HCT116 (cell line): Measurements from ENCODE around the gene TMPRSS11A. TPM values are rescaled to one million over a fixed set of nuclear protein-coding genes. Genes with fewer than 3 reads are reported as not detected.
A peak's percentile ranks its signal among the peaks of the same experiment; 100 is the strongest.

Experiments
- ATAC-seq: fragments of 200-7000 bp; cut with Tn5 transposase; 2 replicates; pipeline ENCODE4 v1.9.1; 2020; ENCODE audit warnings: mild to moderate bottlenecking, moderate library complexity
- BruUV-seq: library from RNA; stranded (reverse); fragments of 400-500 nt; replicated peaks from 2 replicates; lab custom pipeline; 2021; lab: Mats Ljungman, UMichigan
- CTCF ChIA-PET: fragments of 300-600 bp; sonication (Branson Sonifier 250); formaldehyde crosslinking; loops from one replicate; lab custom pipeline; 2021; ENCODE audit warnings: antibody characterized with exemption; lab: Charles Lee
- POLR2A ChIA-PET: fragments of 300-600, 350-600 bp; sonication (Branson Sonifier 250); formaldehyde crosslinking; loops from one replicate; lab custom pipeline; 2021; ENCODE audit warnings: antibody characterized with exemption; lab: Charles Lee
- RAD21 ChIA-PET, 2 experiments: fragments of 300-600 bp; sonication (Branson Sonifier 250); formaldehyde crosslinking; loops; one replicate each; lab custom pipeline; 2023; ENCODE audit warnings: low total read pairs in 2 of 2; ENCODE audit not compliant: uncharacterized antibody in 2 of 2, unreplicated experiment in 2 of 2, low non-redundant PET in 1 of 2; lab: Charles Lee
- DNase-seq: peaks from one replicate; pipeline ENCODE4 v3.0.0-alpha.2; 2010; ENCODE audit warnings: low read depth, low spot score
- H2AFZ ChIP-seq: fragments of 200-600 bp; shearing (Covaris generic), sonication (generic); 2 replicates; pipeline ENCODE4 v1.6.1; 2017; ENCODE audit warnings: low read depth, mixed run types, mixed read lengths, antibody characterized with exemption, low read length; ENCODE audit not compliant: poor library complexity, severe bottlenecking
- H3K27ac ChIP-seq: 2 replicates; pipeline ENCODE4 v1.5.1; 2012; ENCODE audit warnings: low read depth, low read length
- H3K27me3 ChIP-seq: fragments of 200-600 bp; sonication (generic); 2 replicates; pipeline ENCODE4 v1.6.1; 2016; ENCODE audit warnings: mixed run types, low read length, mixed read lengths; ENCODE audit not compliant: insufficient read depth
- H3K36me3 ChIP-seq, 2 experiments: fragments of 200-500 bp in 1 of 2; fragments of 200-600 bp in 1 of 2; sonication (Bioruptor generic) in 1 of 2; sonication (generic) in 1 of 2; 2 replicates each; pipeline versions ENCODE4 v1.5.1 to v1.6.1; 2014 to 2016; ENCODE audit warnings: low read length in 2 of 2, inconsistent platforms in 1 of 2, mixed read lengths in 1 of 2, mixed run types in 1 of 2; ENCODE audit not compliant: insufficient read depth in 2 of 2, control insufficient read depth in 1 of 2
- H3K4me1 ChIP-seq, 2 experiments: fragments of 200-600 bp in 1 of 2; sonication (generic) in 1 of 2; 2 replicates each; pipeline versions ENCODE4 v1.5.1 to v1.6.1; 2012 to 2017; ENCODE audit warnings: low read length in 2 of 2, inconsistent platforms in 1 of 2, mild to moderate bottlenecking in 1 of 2, mixed read lengths in 1 of 2, mixed run types in 1 of 2, moderate library complexity in 1 of 2; ENCODE audit not compliant: insufficient read depth in 2 of 2, control insufficient read depth in 1 of 2
- H3K4me2 ChIP-seq: fragments of 200-600 bp; sonication (generic); 2 replicates; pipeline ENCODE4 v1.6.1; 2017; ENCODE audit warnings: mixed run types, low read length, mixed read lengths
- H3K4me3 ChIP-seq, 2 experiments: fragments of 200-600 bp in 1 of 2; sonication (generic) in 1 of 2; replicated peaks in 1 of 2; 2 replicates each; pipeline ENCODE4 v1.5.1; 2011 to 2016; ENCODE audit warnings: low read length in 2 of 2, control low read depth in 1 of 2, low read depth in 1 of 2, mild to moderate bottlenecking in 1 of 2, mixed read lengths in 1 of 2, mixed run types in 1 of 2
- H3K79me2 ChIP-seq: fragments of 200-600 bp; sonication (generic); 2 replicates; pipeline ENCODE4 v1.6.1; 2017; ENCODE audit warnings: mild to moderate bottlenecking, mixed run types, low read length, moderate library complexity, mixed read lengths; ENCODE audit not compliant: insufficient read depth
- H3K9ac ChIP-seq: fragments of 200-600 bp; sonication (generic); 2 replicates; pipeline ENCODE4 v1.6.1; 2016; ENCODE audit warnings: low read length, mixed read lengths
- H3K9me2 ChIP-seq: fragments of 200-600 bp; sonication (generic), shearing (Covaris generic); 2 replicates; pipeline ENCODE4 v1.6.1; 2017; ENCODE audit warnings: mixed run types, mild to moderate bottlenecking, moderate library complexity; ENCODE audit not compliant: insufficient read depth
- H3K9me3 ChIP-seq, 2 experiments: fragments of 200-500 bp in 1 of 2; fragments of 200-600 bp in 1 of 2; sonication (Bioruptor generic) in 1 of 2; sonication (generic) in 1 of 2; 2 replicates each; pipeline ENCODE4 v1.6.1; 2014 to 2017; ENCODE audit warnings: low read length in 2 of 2, mixed read lengths in 2 of 2, inconsistent platforms in 1 of 2, low read depth in 1 of 2, mild to moderate bottlenecking in 1 of 2, mixed run types in 1 of 2, moderate library complexity in 1 of 2; ENCODE audit not compliant: control insufficient read depth in 1 of 2, insufficient read depth in 1 of 2
- H4K20me1 ChIP-seq: fragments of 200-600 bp; sonication (generic), shearing (Covaris generic); 2 replicates; pipeline ENCODE4 v1.6.1; 2017; ENCODE audit warnings: mixed run types, mild to moderate bottlenecking, moderate library complexity; ENCODE audit not compliant: insufficient read depth
- ATF3 ChIP-seq: IDR thresholded peaks from 2 replicates; pipeline ENCODE4 v1.6.1; 2012
- CBX3 ChIP-seq: IDR thresholded peaks from 2 replicates; pipeline ENCODE4 v1.6.1; 2012; ENCODE audit warnings: low read depth
- CEBPB ChIP-seq: IDR thresholded peaks from 2 replicates; pipeline ENCODE4 v1.6.1; 2012; ENCODE audit warnings: low read depth
- CTCF ChIP-seq, 3 experiments: fragments of 200-600 bp in 1 of 3; sonication (generic) in 1 of 3; IDR thresholded peaks in 2 of 3; conservative IDR thresholded peaks in 1 of 3; 2 replicates each; pipeline ENCODE4 v1.5.1; 2012 to 2017; ENCODE audit warnings: low read depth in 2 of 3, low read length in 2 of 3, antibody characterized with exemption in 1 of 3, borderline replicate concordance in 1 of 3, control low read depth in 1 of 3, mild to moderate bottlenecking in 1 of 3, mixed read lengths in 1 of 3, mixed run types in 1 of 3, moderate library complexity in 1 of 3; ENCODE audit not compliant: insufficient read depth in 1 of 3
- ELF1 ChIP-seq: IDR thresholded peaks from 2 replicates; pipeline ENCODE4 v1.6.1; 2012; ENCODE audit warnings: low read depth, borderline replicate concordance
- JUND ChIP-seq: IDR thresholded peaks from 2 replicates; pipeline ENCODE4 v1.6.1; 2012
- MAX ChIP-seq: IDR thresholded peaks from 2 replicates; pipeline ENCODE4 v1.6.1; 2012
- RAD21 ChIP-seq: IDR thresholded peaks from 2 replicates; pipeline ENCODE4 v1.6.1; 2012; ENCODE audit warnings: low read depth, mild to moderate bottlenecking
- REST ChIP-seq: IDR thresholded peaks from 2 replicates; pipeline ENCODE4 v1.6.1; 2012; ENCODE audit warnings: low read depth
- SRF ChIP-seq: IDR thresholded peaks from 2 replicates; pipeline ENCODE4 v1.6.1; 2012; ENCODE audit warnings: low read depth
- TCF7L2 ChIP-seq: IDR thresholded peaks from 2 replicates; pipeline ENCODE4 v1.7.0; 2011; ENCODE audit warnings: borderline replicate concordance, inconsistent platforms; ENCODE audit not compliant: insufficient read depth, insufficient read length; ENCODE audit errors: extremely low read depth
- YY1 ChIP-seq: IDR thresholded peaks from 2 replicates; pipeline ENCODE4 v1.6.1; 2011; ENCODE audit warnings: low read length, low read depth, moderate library complexity, mild to moderate bottlenecking; ENCODE audit not compliant: insufficient replicate concordance; ENCODE audit errors: extremely low read depth
- ZBTB33 ChIP-seq: IDR thresholded peaks from 2 replicates; pipeline ENCODE4 v1.6.1; 2011; ENCODE audit warnings: mild to moderate bottlenecking, low read length, moderate library complexity; ENCODE audit not compliant: insufficient replicate concordance; ENCODE audit errors: extremely low read depth
- ZNF274 ChIP-seq: fragments of 200-500 bp; sonication (Bioruptor generic); IDR thresholded peaks from 2 replicates; pipeline ENCODE4 v1.6.1; 2014; ENCODE audit warnings: mild to moderate bottlenecking, low read depth, low read length, inconsistent platforms
- intact Hi-C: fragments of 100-400 bp; cut with micrococcal nuclease; formaldehyde crosslinking; loops from 2 replicates; pipeline ENCODE4 v1.10.0; 2022
- total RNA-seq: library from RNA; stranded (reverse); gene quantifications from one replicate; pipeline ENCODE4 v1.2.1, GENCODE V29; 2021; ENCODE audit not compliant: unreplicated experiment

TMPRSS11A gene
- total RNA-seq, 1 experiment from 2014 or later: not detected

- no TSS peak for BruUV-seq
- DNase-seq (peak; percentile 37), ATAC-seq (peak; percentile 92)
- TF ChIP-seq SRF (no peak), CBX3 (no peak), ZBTB33 (no peak), YY1 (no peak), CEBPB (no peak), REST (no peak), MAX (no peak), ATF3 (no peak), JUND (no peak), CTCF (IDR thresholded peaks at IDR 0.05 in 2 of 3, conservative IDR thresholded peaks at IDR 0.05 in 1 of 3; ENCODE audit: borderline replicate concordance in 1 of 3, insufficient read depth in 1 of 3, low read depth in 2 of 3, low read length in 2 of 3) (peak; percentile 44 to 61 (median 47); a peak in 5 of 6 replicates), ZNF274 (no peak), ELF1 (no peak), RAD21 (peak; percentile 56), TCF7L2 (no peak)
- Histone ChIP-seq H3K4me3 (no peak overlapping the region), H3K79me2 (no peaks in the 10 kb centered on the region), H4K20me1 (no peaks in the 10 kb centered on the region), H3K27me3 (no peaks in the 10 kb centered on the region), H2AFZ (no peak overlapping the region), H3K4me2 (no peak overlapping the region), H3K9me2 (no peaks in the 10 kb centered on the region), H3K36me3 (no peaks in the 10 kb centered on the region), H3K9ac (no peak overlapping the region), H3K4me1 (no peaks in the 10 kb centered on the region), H3K9me3 (no peaks in the 10 kb centered on the region), H3K27ac (no peak overlapping the region)
- intact Hi-C loops: loop anchor here (2.0 kb wide), 2 partner anchors 39 to 303 kb away; no protein-coding TSS in a partner anchor
- RAD21 ChIA-PET: no interaction called here
- CTCF ChIA-PET: no interaction called here
- POLR2A ChIA-PET: no interaction called here
Observed at GRCh38 chr4:67871867-67872266, 91.4 kb downstream of the TMPRSS11A start.
